GM10266 (cell line): ENCODE measurements around the gene MYO16.

Experiments used
- DNase-seq: peaks from one replicate; pipeline ENCODE4 v3.0.0; 2012; ENCODE audit errors: extremely low spot score
- CTCF ChIP-seq: IDR thresholded peaks from 2 replicates; pipeline ENCODE4 v1.5.1; 2012; ENCODE audit warnings: mild to moderate bottlenecking, low read depth; ENCODE audit not compliant: control insufficient read depth, insufficient read depth; ENCODE audit errors: missing control alignments

MYO16 gene

GRCh38 chr13:109093998-109094397 lies 464.6 kb downstream of the MYO16 start:
- no peak for TF ChIP-seq CTCF
- no peak for DNase-seq

- DNase-seq = no peak
- TF ChIP-seq CTCF = no peak
Measured at GRCh38 chr13:109095126-109095525, 465.7 kb downstream of the MYO16 start.

GRCh38 chr13:109096101-109096500 lies 466.7 kb downstream of the MYO16 start:
- no peak for TF ChIP-seq CTCF
- no peak for DNase-seq

GRCh38 chr13:109100705-109101304 lies 471.4 kb downstream of the MYO16 start:
- TF ChIP-seq CTCF = no peak
- no peak for DNase-seq

GRCh38 chr13:109101550-109102144 lies 472.2 kb downstream of the MYO16 start:
- TF ChIP-seq CTCF = no peak
- DNase-seq = no peak

GRCh38 chr13:109105899-109106298 lies 476.5 kb downstream of the MYO16 start:
- TF ChIP-seq CTCF = no peak
- no peak for DNase-seq

- no peak for DNase-seq
- TF ChIP-seq CTCF = no peak
Measured at GRCh38 chr13:109110159-109110558, 480.7 kb downstream of the MYO16 start.
